GM18520 (cell line): ENCODE measurements around the gene SHPK.
"Not testable (repeated sequence)": the region's sequence is repeated elsewhere in the genome, so short reads cannot be mapped to it uniquely, and the experiment has no call there.

ENCODE experiments used
- ATAC-seq: cut with Tn5 transposase; IDR thresholded peaks from one replicate; pipeline ENCODE4 v1.9.1; 2021; ENCODE audit not compliant: unreplicated experiment

Gene SHPK

GRCh38 chr17:3590768-3591167 is 45.3 kb downstream of the SHPK start:
- ATAC-seq: no peak

- no peak for ATAC-seq
Measured at GRCh38 chr17:3590231-3590630, 45.8 kb downstream of the SHPK start.

DNA sequence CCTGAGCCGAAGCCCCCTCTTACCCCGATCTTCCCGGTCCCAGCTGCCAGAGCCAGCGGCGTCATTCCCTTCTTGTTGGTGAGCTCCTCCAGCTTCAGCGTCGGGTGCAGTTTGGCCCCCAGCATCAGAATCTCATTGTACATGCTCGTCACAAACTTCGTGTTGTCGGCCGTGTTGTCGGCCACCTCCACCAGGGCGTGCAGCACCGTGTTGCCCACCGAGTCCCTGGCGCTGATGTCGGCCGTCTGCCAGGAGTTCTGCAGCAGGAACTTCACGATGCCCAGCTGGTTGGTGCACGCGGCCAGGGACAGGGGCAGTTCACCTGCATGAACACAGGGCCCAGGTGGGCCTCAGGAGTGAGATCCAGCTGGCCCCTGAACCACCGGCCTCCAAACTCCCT is 46.3 kb downstream of the SHPK start:
- no peak for ATAC-seq

DNA sequence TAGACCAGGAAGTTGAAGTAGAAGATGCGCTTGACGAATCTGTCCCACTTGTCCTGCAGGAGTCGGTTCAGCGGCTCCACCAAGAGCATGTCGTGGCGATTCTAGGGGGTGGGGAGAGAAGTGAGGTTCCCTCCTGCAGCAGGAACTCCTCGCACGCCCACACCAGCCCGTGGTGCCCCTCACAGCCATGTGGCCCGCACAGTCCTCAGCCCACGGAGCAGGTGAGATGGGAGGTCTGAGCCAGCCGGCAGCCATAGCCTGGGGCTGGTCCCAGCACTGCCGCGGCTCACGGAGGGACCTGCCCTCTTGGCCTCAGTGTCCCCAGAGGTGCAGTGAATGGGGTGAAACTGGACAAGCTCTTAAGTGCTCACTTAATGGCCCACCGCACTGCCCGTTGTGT is 50.2 kb downstream of the SHPK start:
- ATAC-seq: no peak

DNA sequence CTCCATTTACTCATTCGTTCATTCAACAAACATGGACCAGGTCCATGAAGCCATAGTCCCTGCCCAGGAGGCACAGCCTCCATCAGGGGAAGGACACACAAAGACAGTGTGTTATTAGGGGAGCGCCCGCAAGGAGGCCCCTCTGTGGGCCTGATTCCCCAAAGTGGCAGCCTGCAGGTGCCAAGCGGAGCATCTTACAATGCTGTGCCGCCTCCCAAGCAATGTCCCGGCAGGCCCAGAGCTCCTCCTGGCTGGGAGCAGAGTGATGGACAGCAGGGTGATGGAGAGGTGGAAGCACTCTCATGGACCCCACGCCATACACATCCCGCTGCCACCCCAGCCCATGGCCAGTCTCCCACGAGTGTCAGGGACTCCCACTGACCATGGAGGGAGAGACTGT is 52.6 kb downstream of the SHPK start:
- no peak for ATAC-seq

GRCh38 chr17:3582915-3583314 is 53.1 kb downstream of the SHPK start:
- ATAC-seq: no peak

GRCh38 chr17:3578667-3579066 is 57.4 kb downstream of the SHPK start:
- ATAC-seq: not testable (repeated sequence)

DNA sequence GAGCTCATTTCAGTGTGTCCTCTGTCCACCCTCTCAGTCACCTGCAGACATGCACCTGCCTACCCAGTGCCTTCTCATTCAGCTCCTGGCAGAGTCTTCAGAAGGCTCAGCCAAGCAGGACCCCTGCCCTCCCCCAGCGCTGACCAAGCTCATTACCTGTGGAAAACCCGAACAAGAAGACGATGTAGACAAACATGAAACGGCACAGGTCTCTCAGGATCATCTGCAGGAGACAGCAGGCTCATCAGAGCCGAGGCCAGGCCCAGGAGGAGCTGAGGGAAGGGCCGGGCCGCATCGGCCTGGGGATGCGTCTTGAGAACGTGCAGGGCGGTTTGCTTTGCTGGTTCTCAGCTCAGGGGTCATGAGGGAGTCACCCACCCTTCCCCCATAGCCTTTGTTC is 59.1 kb downstream of the SHPK start:
- ATAC-seq: no peak

DNA sequence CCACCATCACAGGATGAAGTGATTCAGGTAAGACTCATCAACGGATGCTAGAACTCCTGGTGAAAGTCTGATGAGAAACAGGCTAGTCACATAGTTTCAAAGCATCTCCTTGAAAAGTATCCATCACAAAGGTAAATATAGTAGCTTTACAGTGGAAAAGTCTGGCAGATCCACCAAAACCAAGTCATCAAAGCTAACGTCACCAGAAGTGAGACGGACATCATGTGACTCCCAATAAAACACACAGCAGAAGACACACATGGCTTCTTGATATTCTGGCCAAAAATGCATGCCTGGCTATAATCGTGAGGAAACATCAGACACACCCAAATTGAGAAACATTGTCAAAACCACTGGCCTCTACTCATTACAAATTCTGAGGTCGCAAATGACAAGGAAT is 60.5 kb downstream of the SHPK start:
- no peak for ATAC-seq

DNA sequence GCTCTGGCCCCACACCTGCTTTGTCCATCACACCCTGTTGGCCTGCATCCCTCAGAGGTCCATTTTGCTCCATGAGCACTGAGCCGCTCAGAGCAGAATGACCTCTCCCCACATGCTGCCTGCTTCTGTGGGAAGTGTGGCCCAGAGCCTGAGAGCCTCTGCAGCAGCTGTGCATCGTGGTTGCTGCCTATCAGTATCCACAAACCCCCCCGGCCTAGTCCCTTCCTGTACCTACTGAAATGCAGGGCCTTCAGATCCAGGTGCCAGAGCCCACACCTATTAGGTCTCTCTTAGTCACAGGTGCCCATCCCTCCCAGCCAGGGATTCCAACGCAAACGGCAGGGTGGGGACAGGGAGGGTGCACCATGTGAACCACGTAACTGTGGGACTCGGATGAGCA is 61.8 kb downstream of the SHPK start:
- no peak for ATAC-seq

DNA sequence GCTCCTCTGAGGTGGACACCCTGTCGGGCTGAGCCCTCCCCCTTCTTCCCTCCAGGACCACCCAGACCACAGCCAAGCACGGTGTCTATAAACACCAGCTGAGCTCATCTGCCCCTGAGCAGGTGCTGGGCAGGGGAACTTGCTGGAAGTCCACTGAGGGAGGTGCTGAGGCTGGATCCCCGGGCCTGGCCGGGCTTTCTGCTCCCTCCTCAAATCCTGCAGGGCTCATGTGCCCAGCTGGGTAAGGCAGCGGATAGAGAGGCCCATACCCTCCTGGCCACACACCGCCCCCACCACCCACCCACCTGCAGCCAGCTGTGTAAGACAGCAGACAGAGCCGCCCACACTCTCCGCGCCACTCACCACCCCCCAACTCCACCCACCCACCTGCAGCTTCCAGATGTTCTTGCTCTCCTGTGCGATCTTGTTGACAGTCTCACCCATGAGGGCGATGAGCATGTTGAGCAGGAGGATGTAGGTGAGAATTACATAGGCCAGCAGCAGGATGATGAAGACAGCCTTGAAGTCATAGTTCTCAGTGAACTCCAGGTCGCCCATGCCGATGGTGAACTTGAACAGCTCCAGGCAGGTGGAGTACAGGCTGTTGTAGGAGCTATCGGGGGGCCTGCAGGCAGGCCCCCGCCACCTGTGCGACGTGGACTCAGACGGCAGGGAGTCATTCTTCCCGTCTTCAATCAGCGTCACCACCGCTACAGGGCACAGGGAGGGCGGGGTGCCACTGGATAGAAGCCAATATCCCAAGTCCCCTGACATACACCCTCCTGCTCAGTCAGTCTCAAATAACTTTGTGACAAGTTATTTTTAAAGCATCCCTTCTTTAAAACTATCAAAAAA is 62.6 kb downstream of the SHPK start:
- no peak for ATAC-seq

- no peak for ATAC-seq
Measured at GRCh38 chr17:3572231-3572630, 63.8 kb downstream of the SHPK start.

DNA sequence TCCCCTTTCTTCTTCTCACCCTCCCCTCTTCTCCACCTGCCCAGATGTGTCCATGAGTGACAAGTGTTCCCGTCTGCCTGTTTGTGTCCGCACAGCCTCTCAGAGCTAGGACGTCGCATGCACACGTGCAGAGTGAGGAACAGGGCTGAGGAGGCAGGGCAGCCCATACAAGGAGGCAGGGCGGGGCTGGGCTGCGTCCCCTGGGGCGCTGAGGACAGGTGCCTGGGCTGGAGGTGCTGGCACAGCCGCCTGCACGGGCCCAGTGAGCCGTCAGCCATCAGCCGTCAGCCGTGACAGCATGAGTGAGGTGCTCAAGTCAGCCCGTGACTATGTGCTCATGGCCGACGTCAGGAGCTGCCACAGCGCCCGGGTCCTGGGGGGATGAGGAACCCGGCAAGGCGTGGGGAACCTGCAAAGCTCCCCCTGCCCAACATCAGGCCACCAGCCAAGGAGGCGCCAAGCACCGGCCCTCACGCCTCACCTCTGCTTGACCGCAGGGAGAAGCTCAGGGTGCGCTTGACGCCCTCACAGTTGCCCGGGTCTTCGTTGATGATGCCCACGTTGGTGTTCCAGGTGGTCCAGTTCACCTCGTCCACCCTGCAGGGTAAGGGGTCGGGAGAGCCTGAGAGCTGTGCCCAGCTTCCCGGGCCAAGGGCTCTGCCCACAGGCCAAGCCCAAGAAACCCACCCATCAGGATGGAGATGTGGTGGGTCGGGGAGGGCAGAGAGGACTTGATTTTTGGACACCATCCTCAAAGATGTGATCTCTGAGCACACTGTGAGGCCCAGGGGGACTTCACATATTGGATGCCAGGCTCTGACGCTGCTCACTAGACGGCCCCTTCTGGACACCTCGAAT is 64.8 kb downstream of the SHPK start:
- no peak for ATAC-seq

GRCh38 chr17:3569534-3570137 is 66.4 kb downstream of the SHPK start:
- no peak for ATAC-seq

DNA sequence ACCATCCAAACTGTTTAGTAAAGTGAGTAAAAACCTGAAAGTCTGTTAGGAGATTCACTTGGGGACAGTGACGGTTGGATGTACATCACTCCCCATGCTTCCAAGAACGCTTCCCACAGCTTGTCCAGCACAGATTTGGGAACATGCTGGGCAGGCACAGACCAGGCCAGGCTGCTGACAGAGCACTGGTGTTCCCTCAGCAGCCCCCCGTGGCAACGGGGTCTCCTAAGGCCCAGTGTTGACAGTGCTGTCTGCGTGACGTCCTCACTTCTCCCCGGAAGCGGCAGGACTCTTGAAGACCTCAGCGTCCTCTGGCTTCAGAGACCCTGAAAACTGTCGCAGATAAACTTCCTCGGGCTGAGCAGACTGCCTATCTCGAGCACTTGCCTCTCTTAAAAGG is 69.5 kb downstream of the SHPK start:
- ATAC-seq: no peak

- no peak for ATAC-seq
Measured at GRCh38 chr17:3565143-3565542, 70.9 kb downstream of the SHPK start.

GRCh38 chr17:3564241-3564640 is 71.8 kb downstream of the SHPK start:
- ATAC-seq: not testable (repeated sequence)

- no peak for ATAC-seq
Measured at GRCh38 chr17:3559270-3559645, 76.8 kb downstream of the SHPK start.

- ATAC-seq: peak; percentile 58
Measured at GRCh38 chr17:3558603-3559269, 77.3 kb downstream of the SHPK start.
